NCI-H345 (cell line): ENCODE data around the gene KNDC1.

Source experiments
- DNase-seq: peaks from one replicate; lab custom pipeline; 2025; lab: John Stamatoyannopoulos, UW

Gene KNDC1

GRCh38 chr10:133243593-133243992 is 83.6 kb downstream of the KNDC1 start:
- no peak for DNase-seq

GRCh38 chr10:133245439-133246235 is 85.6 kb downstream of the KNDC1 start:
- no peak for DNase-seq

DNA sequence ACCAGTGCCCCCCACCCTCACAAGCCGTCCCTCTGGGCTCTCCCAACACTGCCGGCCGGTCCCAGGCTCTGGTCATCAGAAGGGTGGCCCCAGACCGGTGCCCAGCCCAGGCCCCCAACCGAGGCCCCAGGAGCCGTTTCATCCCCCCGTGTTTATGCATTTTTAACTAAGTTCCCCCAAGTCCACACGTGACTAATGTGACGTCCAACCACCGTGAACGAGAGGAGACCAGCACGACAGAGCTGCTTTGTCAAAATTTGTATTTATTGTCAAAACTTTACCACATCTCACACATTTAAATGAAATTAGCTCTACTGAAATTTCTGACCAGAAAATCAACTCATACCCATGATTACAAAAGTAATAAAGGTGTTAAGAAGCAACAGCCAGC is 86.2 kb downstream of the KNDC1 start:
- no peak for DNase-seq

DNA sequence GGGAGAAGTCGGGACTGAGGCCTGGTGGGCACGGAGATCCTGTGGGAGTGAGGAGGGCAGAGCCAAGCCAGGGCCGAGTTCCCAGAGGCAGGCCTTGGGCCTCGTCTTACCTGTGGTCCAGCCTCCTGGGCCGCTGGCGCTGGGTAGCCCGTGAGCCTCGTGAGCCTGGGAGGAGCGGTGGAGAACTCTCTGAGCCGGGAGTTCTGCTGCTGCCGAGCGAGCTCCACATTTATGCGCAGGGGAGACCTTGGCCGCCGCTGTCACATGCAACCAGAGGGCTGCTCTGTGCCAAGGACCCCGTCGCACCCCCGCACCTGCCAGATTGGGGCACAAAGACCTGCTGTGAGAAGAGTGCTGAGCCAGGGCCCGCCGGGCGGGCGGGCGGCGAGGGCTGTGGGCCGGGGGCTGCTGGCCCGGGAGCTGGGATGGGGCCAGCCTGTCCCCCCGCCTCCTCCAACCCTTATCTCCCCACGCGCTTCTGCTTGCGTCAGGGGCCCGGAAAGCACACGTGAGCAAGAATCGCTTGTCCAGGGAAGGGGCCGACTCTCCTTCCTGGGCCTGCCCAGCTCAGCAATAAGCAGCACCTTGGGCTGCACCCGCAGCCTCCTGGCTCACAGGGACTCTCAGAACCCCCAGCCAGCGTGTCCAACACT is 87.8 kb downstream of the KNDC1 start:
- DNase-seq, result no peak

DNA sequence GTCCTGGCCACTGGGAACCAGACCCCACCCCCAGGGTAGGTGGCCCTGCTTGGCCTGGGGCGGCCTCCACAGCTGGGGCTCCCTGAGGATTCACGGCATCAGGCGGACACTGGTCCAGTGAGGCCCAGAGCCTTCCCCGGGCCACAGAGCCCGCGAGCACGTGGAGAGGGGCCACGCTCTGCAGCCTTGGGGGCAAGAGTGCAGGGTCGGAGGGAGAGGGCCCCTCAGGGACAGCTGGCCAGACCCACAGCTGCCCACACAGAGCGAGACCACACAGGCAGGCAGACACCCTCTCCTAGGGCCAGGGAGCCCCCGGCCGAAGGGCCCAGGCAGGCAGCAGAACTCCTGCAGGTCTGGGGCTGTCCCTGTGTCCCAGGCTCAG is 88.3 kb downstream of the KNDC1 start:
- DNase-seq, result no peak

DNA sequence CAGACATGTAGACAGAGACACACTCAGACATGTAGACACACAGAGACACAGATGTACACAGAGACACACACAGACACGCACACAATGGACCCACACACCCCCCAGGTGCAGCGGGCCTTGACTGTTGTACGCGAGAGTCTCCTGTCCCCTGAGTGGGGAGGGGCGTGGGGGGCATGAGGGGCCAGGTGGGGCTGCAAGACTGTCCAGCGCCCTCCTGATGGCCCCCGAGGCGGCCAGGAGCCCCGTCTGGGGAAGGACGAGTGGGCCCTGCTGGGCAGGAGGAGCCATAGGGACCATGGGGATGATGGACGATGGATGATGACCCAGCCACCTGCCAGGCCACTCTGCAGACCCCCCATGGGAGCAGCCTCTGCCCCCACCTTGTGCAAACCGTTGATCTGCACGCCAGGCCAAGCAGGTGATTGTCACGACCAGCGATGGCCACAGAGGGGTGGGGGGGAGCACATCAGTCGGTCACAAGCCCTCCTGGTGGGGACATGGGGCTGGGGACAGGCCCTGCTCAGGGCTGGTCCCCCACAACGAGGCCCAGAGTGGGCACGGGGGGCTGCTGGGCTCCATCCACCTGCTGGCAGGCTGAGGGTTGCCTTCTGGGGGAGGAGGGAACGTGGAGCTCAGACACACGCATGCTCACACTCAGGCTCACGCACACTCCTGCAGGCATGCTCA is 89.2 kb downstream of the KNDC1 start:
- DNase-seq, result no peak

DNA sequence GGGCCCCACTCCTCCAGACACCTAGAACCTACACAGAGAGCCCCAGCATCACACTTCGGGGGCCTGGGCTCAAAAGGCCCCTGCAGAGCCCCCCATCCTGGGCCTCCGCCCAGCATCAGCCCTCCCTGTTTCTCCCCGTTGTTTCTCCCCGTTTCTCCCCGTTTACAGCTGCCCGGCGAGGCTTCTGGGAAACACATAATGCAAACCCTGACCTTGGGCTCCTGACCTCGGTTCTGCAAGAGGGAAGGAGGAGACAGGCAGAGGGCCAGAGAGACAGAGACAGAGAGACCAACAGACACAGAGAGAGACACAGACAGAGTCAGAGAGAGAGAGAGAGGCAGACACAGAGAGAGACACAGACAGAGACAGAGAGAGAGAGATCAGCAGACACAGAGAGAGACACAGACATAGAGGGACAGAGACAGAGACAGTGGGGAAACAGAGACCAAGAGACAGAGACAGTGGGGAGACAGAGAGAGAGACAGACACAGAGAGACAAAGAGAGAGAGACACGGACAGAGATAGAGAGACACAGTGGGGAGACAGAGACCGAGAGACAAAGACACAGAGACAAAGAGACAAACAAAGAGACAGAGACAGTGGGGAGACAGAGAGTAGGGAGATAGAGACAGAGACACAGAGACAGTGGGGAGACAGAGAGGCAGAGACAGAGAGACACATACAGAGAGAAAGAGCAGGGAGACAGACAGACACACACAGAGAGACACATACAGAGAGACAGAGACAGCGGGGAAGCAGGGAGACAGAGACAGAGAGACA is 90.1 kb downstream of the KNDC1 start:
- DNase-seq, result no peak

- DNase-seq, result no peak
These were observed 91.6 kb downstream of the KNDC1 start for GRCh38 chr10:133251388-133252222.

GRCh38 chr10:133252223-133252552 is 92.2 kb downstream of the KNDC1 start:
- no peak for DNase-seq

- no peak for DNase-seq
These were observed 93.4 kb downstream of the KNDC1 start for GRCh38 chr10:133253361-133253955.

- DNase-seq, result no peak
These were observed 94.6 kb downstream of the KNDC1 start for GRCh38 chr10:133254421-133255120.

DNA sequence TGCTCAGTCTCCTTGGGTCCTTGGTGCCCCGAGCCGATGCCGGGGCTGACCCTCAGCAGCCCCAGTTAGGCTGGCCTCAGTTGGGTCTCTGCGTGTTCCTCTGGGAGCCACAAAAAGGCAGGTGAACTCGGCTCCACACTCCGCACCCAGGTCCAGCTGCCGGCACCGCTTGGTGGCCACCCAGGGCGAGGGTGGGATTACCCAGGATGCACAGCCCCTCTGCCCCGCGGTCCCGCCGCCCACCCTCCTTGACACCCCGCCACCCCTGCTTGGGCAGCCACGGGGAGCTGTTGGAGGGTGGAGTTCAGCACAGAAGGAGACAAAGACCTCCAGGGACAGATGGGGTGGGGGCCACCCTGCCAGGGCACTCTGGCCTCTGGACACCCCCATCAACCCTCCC is 95.3 kb downstream of the KNDC1 start:
- DNase-seq, result no peak

DNA sequence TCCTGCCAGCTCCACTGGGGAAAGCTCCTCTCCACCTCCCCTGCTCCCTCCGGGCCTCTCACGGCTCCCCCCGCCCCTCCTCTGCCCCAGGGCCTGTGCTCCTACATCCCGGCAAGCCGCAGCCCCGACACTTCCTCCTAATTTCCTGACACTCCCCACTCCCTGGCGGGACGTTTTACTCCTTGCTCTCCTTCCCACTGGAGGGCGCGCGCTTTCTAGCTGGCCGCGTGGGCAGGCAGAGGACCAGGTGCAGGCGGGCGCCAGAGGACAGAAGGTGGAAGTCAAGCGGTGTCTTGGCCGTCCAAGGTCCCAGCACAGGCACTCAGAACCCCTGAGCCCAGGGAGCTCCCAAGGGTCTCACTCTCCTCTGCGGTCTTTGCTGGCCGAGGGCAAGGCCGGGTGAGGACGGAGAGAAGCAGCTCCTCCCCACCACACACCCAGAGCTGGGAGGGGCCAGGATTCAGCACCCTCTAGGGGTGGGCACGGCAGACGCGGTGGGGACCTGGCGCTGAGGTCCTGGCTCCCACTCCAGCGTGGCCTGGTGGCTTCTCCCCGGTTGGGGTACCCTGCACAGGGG is 97.6 kb downstream of the KNDC1 start:
- DNase-seq, result no peak

- peak; percentile 41 for DNase-seq
These were observed 98.2 kb downstream of the KNDC1 start for GRCh38 chr10:133258066-133258817.

DNA sequence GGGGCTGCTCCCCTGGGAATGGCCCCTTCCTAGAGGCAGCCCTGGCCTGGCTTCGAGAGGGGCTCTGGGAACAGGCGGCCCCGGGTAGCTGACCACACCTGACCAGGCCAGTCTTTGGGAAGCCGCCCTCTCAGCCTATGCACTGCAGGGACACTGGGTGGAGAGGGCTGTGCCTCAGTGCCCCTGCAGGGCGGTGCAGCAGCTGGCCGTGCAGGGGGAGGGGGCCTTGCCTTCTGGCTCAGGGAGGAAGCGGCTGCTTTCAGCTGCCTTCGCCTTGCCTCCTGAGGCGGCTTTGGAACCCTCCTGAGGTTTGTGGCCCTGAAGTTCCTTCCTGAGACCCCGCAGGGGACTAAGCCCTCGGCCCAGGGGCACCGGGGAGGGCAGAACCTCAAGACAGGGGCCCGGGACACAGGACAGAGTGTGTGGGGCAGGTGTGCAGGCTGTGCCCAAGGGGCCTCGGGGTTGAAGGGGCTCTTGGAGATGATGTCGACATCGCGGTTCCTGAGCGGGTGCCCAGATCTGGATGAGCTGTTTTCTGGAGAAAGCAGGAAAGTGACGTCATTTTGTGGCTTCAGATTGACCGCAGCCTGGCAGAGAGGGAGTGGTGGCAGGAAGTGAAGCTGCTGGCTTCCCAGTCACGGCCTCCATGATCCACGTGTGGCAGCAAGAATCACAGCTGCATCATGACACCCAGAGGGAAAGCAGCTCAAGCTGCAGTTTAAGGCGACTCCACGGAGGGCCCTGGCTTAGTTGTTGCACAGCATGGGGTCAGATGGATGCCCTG is 99.0 kb downstream of the KNDC1 start:
- no peak for DNase-seq

- no peak for DNase-seq
These were observed 99.6 kb downstream of the KNDC1 start for GRCh38 chr10:133259602-133259989.

DNA sequence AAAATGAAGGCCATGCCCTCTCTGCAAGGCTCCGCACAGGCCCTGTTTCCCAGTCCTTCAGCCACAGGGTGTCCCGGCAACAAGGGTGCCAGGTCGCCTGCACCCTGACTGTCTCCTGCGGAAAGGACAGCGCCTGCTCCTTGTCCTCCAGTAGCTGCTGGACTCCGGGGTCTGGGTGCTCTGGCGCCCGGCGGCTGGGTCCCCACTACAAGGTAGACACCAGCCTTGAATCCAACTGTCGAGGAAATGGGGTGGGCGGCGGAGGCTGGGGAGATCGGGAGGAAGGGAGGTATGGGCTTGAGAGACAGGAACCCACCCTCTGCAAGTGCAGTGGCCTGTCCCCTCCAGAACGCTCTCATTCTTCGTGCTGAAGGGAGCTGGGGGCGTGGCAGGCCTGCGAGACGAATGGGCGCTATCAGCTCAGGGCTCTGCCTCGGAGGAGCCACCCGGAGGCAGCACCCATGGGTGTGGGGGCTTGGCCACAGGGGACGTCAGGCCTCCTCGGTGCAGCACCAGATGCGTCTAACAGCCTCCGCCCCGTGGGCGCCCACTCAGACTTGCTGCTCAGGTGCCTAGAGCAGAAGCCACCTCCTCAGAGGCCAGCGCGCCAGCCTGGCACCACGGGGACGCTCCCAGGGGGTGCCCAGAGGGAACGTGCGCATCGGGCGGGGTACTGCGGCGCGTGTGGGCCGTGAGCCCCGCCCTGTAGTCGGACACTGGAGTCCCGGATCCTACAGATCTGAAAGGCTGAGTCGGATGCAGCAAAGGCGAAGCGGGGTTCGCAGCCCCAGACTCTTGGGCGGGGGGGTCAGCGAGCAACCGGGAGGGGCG is 101.1 kb downstream of the KNDC1 start:
- DNase-seq, result peak; percentile 29
